Choroid plexus epithelial cell (primary cell): ENCODE measurements around the gene M1AP.
A peak's percentile ranks its signal among the peaks of the same experiment; 100 is the strongest.
"Not testable (repeated sequence)": the region's sequence is repeated elsewhere in the genome, so short reads cannot be mapped to it uniquely, and the experiment has no call there.

Source experiments
- DNase-seq: peaks from one replicate; pipeline ENCODE4 v3.0.0-alpha.2; 2010; ENCODE audit warnings: low read depth
- H3K4me3 ChIP-seq: 2 replicates; pipeline ENCODE4 v1.5.1; 2011; ENCODE audit warnings: low read depth, mild to moderate bottlenecking, control low read depth, low read length, moderate library complexity
- CTCF ChIP-seq: conservative IDR thresholded peaks from 2 replicates; pipeline ENCODE4 v1.5.1; 2011; ENCODE audit warnings: low read depth, mild to moderate bottlenecking, control low read depth, inconsistent platforms, low read length, moderate library complexity

The M1AP gene

GRCh38 chr2:74639550-74639949, 8.6 kb downstream of the M1AP start:
- TF ChIP-seq CTCF = no peak
- H3K4me3 ChIP-seq = no peak overlapping the region
- no peak for DNase-seq

- no peak for TF ChIP-seq CTCF
- no peak overlapping the region for H3K4me3 ChIP-seq
- DNase-seq = no peak
Measured at GRCh38 chr2:74632939-74633312, 15.2 kb downstream of the M1AP start.

- TF ChIP-seq CTCF = peak; percentile 31
- peak; percentile 42 for DNase-seq
- H3K4me3 ChIP-seq = no peak overlapping the region
Measured at GRCh38 chr2:74632209-74632938, 15.8 kb downstream of the M1AP start.

- H3K4me3 ChIP-seq, DNase-seq: not testable (repeated sequence)
Measured at GRCh38 chr2:74630454-74630853, 17.7 kb downstream of the M1AP start.

- no peak for TF ChIP-seq CTCF
- no peak overlapping the region for H3K4me3 ChIP-seq
- DNase-seq = no peak
Measured at GRCh38 chr2:74628538-74629105, 19.5 kb downstream of the M1AP start.

GRCh38 chr2:74625658-74626425, 22.3 kb downstream of the M1AP start:
- no peak for TF ChIP-seq CTCF
- DNase-seq = no peak
- no peak overlapping the region for H3K4me3 ChIP-seq

GRCh38 chr2:74620671-74621070, 27.5 kb downstream of the M1AP start:
- TF ChIP-seq CTCF = no peak
- H3K4me3 ChIP-seq = no peak overlapping the region
- no peak for DNase-seq
